ENCODE measurements around the gene CCL16. TPM values are rescaled to one million over a fixed set of nuclear protein-coding genes. Genes with fewer than 3 reads are reported as not detected.
A peak's percentile ranks its signal among the peaks of the same experiment; 100 is the strongest.
"Not testable (repeated sequence)": the region's sequence is repeated elsewhere in the genome, so short reads cannot be mapped to it uniquely, and the experiment has no call there.

CCL16 gene
- total RNA-seq, 1 donor from 2014 or later: not detected

DNA sequence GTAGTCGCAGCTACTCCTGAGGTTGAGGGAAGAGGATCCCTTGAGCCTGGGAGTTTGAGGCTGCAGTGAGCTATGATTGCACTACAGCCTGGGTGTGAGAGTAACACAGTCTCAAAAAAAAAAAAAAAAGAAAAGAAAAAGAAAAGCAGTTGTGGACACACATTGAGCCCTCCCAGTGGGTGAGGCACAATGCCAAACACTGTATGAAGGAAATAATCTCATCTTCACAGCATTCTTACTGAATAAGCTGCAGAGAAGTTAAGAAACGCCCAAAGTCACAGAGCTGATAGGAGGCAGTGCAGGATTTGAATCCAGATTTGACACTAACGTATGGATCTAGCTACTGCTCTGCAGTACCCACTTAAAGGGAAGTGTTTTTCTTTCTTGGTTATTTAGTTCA, 31.9 kb downstream of the CCL16 start:
- DNase-seq (no peak), ATAC-seq (ENCODE audit: poor library complexity) (no peak)
- intact Hi-C loops (cut with DNase I): no loop called here

GRCh38 chr17:35948092-35948491, 33.2 kb downstream of the CCL16 start:
- intact Hi-C loops (cut with DNase I): no loop called here
- DNase-seq (no peak), ATAC-seq (ENCODE audit: poor library complexity) (no peak)

DNA sequence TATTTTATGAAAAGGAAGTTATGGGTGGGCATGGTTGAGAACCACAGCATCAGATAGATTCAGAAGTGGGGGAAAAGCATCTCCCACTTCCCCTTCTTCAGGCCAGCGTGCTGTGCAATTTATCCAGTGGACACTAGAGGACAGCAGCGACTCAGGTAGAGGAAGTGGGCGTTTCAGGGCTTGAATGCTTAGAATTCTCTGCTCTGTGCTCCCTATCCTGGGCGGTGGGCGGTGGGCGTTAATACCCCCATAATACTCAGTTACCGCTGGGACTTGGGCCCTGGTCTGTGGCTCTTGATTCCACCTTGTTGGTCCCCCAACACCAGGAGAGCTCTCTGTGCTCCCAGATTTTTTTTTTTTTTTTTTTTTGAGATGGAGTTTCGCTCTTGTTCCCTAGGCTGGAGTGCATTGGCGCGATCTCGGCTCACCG, 34.1 kb downstream of the CCL16 start:
- no peak for DNase-seq
- intact Hi-C loops (cut with DNase I): no loop called here
- ATAC-seq (ENCODE audit: poor library complexity): peak; percentile 56

DNA sequence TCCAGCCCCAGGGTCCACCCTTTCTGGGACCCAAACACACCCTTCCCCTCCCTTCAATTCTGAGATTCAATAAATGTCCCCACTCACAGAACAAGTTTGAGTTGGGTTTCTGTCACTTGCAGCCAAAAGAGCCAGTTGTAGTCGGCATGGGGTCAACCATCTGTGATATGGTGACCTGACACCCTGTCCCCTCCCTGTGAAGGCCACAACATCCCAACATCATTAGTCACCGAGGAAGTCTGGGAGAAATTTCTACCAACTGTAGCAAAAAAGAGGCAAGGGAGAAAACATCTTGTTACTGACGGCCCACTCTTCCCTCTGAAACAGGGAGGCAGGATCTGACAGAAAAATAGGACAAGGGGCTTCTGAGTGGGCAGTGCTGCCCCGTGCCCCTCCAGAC, 37.1 kb downstream of the CCL16 start:
- ATAC-seq (ENCODE audit: poor library complexity): no peak
- intact Hi-C loops (cut with DNase I): no loop called here
- no peak for DNase-seq

DNA sequence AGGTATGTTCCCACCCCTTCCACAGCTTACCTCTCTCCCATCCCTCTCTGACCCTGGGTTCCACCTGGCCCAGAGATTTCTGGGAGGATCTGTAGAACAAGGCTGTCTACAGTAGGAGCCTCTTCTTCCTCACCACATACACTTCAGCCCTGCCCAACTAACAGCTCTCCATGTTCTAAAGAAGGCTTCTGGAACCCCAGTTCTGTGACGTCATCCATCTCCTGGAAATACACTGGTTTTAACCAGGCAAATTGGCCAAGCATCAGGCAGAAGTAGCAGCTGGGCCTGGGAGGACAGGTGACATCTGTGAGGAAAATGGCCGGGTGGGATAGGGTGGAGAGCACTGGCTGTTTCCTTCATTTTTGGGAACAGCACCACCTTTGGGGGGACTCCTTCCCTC, 37.8 kb downstream of the CCL16 start, which contains the start of gene LYZL6:
TSS of gene LYZL6 (minus strand) at position 177 of the 400 bp plus-strand sequence. CDS start 4,357 bp downstream, outside the sequence.
- intact Hi-C loops (cut with DNase I): no loop called here
- DNase-seq: no peak

DNA sequence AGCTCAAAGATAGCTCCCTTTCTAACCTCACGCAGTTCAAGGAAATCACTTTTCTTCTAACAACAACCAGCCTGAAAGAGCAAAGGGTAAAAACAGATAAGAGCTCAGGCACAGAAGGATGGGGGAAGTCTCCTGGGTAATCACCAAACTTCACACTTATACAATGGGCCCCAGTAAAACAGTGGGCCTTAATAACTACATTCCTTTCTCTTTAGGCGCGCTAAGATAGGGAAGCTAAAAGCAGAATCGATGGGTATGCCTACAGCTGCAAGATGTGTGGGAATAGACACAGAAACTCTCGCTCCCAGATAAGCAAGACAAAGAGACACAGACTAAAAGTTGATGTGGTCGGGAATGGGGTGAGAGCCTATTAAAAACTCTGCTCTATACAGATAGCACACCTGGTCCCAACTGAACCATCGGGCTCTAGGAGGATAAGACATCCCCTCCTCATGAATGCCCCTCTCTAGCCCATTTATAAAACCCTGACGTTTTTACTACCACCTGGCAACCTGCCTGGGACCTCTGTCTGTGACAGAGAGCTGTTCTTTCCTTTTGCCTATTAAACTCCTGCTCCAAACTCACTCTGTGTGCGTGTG, 38.6 kb downstream of the CCL16 start:
- no peak for DNase-seq
- intact Hi-C loops (cut with DNase I): no loop called here
- no peak for ATAC-seq (ENCODE audit: poor library complexity)

More for the DNA sequence above, 37.8 kb downstream of the CCL16 start, which contains the start of gene LYZL6:
- ATAC-seq (ENCODE audit: poor library complexity): no peak

GRCh38 chr17:35938492-35938891, 42.8 kb downstream of the CCL16 start:
- DNase-seq; intact Hi-C loops (cut with DNase I); ATAC-seq (ENCODE audit: poor library complexity): not testable (repeated sequence)

- DNase-seq (no peak), ATAC-seq (ENCODE audit: poor library complexity) (no peak)
- intact Hi-C loops (cut with DNase I): no loop called here
Observed at GRCh38 chr17:35936063-35936462, 45.2 kb downstream of the CCL16 start.

DNA sequence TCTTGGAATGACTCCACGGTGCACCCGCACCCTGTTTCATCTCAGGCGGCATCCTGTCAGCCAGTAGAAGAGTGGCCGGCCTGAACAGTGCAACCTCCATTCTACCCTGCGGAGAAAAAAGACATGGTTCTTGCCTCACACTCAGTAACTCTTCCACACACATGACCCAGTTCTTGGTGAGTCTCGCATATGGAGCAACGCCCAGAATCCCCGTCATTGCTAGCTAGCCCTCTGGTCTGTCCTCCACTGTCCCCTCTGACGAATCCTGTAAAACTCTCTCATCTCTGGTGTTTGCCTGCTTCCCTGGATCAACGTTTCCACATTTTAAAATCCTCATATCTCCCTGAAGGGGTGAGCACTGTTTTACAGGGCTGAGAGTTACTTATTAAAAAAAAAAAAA, 46.5 kb downstream of the CCL16 start:
- intact Hi-C loops (cut with DNase I): no loop called here

GRCh38 chr17:35932586-35932985, 48.7 kb downstream of the CCL16 start:
- DNase-seq (no peak), ATAC-seq (ENCODE audit: poor library complexity) (no peak)
- intact Hi-C loops (cut with DNase I): no loop called here

More for the DNA sequence above, 46.5 kb downstream of the CCL16 start:
- DNase-seq: no peak
- ATAC-seq (ENCODE audit: poor library complexity): no peak

- ATAC-seq (ENCODE audit: poor library complexity): peak; percentile 34
- intact Hi-C loops (cut with DNase I): no loop called here
Observed at GRCh38 chr17:35931794-35932425, 49.4 kb downstream of the CCL16 start.

DNA sequence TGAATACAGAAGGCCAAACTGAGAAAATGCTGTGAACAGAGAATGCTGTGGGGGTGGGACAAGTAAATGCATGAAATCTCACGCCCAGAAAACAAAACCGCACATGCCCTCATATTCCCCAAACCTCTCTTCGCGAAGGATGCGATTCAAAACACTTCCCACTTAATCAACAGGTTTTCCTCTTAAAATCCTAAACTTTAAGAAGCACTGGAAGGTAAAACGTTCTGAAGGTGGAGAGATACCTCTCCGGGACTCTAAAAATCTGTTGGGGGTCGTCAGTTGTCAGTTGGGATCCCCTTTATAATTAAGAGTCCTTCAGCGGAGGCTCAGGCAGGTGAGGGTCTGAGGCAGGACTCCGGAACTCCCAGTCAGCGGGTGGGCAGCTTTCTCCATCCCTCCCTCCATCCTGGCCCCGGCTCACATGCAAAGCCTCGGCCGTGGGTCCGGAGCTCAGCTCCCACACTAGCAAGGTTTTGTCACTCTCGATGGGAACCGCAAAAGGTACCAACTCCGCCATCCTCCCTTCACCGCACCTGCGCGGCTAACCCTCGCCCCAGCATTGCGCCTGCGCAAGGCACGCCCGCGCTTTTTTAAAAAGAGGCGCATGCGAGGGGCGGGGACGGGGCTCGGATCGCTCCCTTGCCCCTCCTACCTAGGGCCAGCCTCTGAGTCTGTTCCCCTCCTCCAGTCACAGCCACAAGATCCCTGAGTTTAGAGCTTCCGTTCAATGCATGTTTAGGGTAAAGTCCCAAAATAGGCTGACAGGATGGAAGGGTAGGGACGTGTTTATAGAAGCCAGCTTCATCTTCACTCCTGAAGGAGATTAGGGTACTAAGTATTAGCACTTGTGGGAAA, 50.9 kb downstream of the CCL16 start, which contains the start of gene RDM1:
TSS of gene RDM1 (minus strand) at position 563 of the 855 bp plus-strand sequence. CDS start at position 517, 46 bp downstream.
- DNase-seq: peak; percentile 74
- peak; percentile 86 for ATAC-seq (ENCODE audit: poor library complexity)
- intact Hi-C loops (cut with DNase I): no loop called here

More at GRCh38 chr17:35931794-35932425, 49.4 kb downstream of the CCL16 start:
- no peak for DNase-seq

DNA sequence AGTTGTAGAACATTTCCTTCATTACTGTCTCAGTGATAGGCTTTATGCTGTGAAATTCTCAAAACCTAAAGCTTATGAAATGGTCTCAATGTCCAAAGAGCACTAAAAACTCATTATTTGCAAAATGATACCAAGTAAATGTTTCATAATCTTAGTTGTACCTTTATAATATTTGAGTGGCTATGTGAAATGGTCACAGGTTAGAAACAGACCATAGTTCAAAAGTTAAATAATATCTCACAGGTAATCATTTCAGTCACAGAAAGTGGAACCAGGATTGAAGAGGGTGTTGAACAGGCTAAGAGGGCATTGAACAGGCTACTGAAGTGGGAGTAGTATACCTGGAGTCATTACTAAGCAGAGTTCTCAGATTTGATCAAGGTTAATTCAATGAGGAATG, 53.6 kb downstream of the CCL16 start:
- intact Hi-C loops (cut with DNase I): no loop called here
- no peak for ATAC-seq (ENCODE audit: poor library complexity)
- DNase-seq: no peak

Other genes starting within 250 kb of the CCL16 start
- gene RASL10B, start 249.9 kb downstream of the CCL16 start, total RNA-seq: 22.3 TPM
- gene GAS2L2, start 228.3 kb downstream of the CCL16 start, total RNA-seq: 0.11 TPM
- gene C17orf50, start 220.6 kb downstream of the CCL16 start, total RNA-seq: not detected
- 1.2 TPM for gene MMP28, start 185.9 kb downstream of the CCL16 start, total RNA-seq
- gene TAF15, start 172.0 kb downstream of the CCL16 start, total RNA-seq: 94.8 TPM
- gene HEATR9, start 112.6 kb downstream of the CCL16 start, total RNA-seq: not detected
- gene CCL5, start 101.1 kb downstream of the CCL16 start, total RNA-seq: 1.6 TPM
- not detected for gene RDM1, start 50.7 kb downstream of the CCL16 start, total RNA-seq
- not detected for gene LYZL6, start 37.8 kb downstream of the CCL16 start, total RNA-seq
- 7.2 TPM for gene CCL14, start 5.2 kb upstream of the CCL16 start, total RNA-seq
- gene CCL15, start 20.1 kb upstream of the CCL16 start, total RNA-seq: not detected
- gene CCL23, start 36.5 kb upstream of the CCL16 start, total RNA-seq: not detected
- gene CCL18, start 82.8 kb upstream of the CCL16 start, total RNA-seq: 2.7 TPM
- gene CCL3, start 108.6 kb upstream of the CCL16 start, total RNA-seq: 0.27 TPM
- gene CCL4, start 122.3 kb upstream of the CCL16 start, total RNA-seq: 0.62 TPM
- 2.2 TPM for gene TBC1D3B, start 195.1 kb upstream of the CCL16 start, total RNA-seq
- not detected for gene CCL3L1, start 215.3 kb upstream of the CCL16 start, total RNA-seq
- gene CCL4L2, start 229.6 kb upstream of the CCL16 start, total RNA-seq: not detected